Measurements from ENCODE around the gene DTNB.
"Not testable (repeated sequence)": the region's sequence is repeated elsewhere in the genome, so short reads cannot be mapped to it uniquely, and the experiment has no call there.

Gene DTNB

DNA sequence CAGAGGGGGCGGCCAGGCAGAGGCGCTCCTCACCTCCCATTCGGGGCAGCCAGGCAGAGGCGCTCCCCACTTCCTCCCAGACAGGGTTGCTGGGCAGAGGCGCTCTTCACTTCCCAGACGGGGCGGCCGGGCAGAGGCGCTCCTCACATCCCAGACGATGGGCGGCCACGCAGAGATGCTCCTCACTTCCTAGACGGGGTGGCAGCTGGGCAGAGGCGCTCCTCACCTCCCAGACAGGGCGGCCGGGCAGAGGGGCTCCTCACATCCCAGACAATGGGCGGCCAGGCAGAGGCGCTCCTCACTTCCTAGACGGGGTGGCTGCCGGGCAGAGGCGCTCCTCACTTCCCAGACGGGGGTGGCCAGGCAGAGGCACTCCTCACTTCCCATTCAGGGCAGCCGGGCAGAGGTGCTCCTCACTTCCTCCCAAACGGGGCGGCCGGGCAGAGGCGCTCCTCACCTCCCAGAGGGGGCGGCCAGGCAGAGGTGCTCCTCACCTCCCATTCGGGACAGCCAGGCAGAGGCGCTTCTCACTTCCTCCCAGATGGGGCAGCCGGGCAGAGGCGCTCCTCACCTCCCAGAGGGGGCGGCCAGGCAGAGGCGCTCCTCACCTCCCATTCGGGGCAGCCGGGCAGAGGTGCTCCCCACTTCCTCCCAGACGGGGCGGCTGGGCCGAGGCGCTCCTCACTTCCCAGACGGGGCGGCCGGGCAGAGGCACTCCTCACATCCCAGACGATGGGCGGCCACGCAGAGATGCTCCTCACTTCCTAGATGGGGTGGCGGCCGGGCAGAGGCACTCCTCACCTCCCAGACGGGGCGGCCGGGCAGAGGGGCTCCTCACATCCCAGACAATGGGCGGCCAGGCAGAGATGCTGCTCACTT lies 137.7 kb downstream of the DTNB start:
- not testable (repeated sequence) for DNase-seq

DNA sequence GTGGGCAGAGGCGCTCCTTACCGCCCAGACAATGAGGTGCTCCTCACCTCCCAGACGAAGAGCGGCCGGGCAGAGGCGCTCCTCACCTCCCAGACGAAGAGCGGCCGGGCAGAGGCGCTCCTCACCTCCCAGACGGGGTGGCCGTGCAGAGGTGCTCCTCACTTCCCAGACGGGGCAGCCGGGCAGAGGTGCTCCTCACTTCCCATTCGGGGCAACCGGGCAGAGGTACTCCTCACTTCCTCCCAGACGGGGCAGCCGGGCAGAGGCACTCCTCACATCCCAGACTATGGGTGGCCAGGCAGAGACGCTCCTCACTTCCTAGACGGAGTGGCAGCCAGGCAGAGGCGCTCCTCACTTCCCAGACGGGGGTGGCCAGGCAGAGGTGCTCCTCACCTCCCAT lies 138.4 kb downstream of the DTNB start:
- DNase-seq: not testable (repeated sequence)

DNA sequence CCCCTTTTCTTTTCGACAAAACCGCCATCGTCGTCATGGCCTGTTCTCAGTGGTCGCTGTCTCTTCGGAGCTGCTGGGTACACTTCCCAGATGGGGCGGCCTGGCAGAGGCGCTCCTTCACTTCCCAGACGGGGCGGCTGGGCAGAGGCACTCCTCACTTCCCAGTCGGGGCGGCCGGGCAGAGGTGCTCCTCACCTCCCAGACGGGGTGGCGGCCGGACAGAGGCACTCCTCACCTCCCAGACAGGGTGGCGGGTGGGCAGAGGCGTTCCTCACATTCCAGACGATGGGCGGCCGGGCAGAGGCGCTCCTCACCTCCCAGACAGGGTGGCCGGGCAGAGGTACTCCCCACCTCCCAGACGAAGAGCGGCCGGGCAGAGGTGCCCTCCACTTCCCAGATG lies 138.9 kb downstream of the DTNB start:
- DNase-seq: no peak

DNA sequence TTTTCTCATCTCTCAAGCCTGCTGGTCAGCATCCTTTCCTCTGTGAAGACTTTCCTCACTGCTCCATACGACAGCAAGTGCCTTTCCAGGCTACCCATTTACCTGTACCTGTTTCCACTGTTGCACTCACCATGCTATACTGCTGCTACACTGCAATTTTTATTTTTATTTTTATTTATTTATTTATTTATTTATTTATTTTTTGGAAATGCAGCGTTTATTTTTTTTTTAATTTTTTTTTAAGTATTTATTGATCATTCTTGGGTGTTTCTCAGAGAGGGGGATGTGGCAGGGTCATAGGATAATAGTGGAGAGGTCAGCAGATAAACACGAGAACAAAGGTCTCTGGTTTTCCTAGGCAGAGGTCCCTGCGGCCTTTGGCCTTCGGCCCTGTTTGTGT lies 139.6 kb downstream of the DTNB start:
- DNase-seq: not testable (repeated sequence)

DNA sequence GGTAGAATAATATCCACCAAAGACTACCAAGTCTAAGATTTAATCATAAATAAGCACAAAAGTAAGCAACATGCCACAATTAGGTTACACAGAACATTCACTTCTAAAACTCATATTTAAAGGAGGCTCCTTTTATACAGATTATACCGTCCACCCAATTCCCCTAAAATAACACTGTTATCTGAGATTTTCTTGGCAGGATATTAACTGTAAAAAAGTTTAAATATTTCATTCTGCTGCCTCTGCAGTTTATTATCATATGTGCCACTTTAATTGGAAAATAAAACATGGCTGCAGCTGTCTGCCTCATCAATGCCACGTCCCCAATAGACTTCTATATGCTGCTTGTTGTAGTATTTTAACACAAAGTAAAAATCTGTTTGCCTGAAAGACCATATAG lies 140.9 kb downstream of the DTNB start:
- DNase-seq: no peak

DNA sequence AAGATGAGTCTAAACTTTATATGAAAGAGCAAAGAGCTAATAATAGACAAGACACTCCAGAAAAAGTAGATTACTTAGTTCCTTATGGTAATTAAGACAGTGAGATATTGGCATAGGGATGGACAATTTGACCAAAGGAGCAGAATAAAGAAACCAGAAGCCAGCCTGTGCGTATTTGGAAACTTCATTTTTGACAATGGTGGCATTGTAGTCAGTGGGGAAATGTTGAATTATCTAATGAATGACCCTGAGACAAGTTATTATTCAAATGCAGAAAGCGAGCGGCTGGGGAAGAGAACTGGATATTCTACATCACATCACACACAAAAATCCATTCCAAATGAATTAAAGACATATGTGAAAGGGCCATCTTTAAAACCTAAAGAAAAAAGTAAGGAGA lies 144.3 kb downstream of the DTNB start:
- DNase-seq: no peak

DNA sequence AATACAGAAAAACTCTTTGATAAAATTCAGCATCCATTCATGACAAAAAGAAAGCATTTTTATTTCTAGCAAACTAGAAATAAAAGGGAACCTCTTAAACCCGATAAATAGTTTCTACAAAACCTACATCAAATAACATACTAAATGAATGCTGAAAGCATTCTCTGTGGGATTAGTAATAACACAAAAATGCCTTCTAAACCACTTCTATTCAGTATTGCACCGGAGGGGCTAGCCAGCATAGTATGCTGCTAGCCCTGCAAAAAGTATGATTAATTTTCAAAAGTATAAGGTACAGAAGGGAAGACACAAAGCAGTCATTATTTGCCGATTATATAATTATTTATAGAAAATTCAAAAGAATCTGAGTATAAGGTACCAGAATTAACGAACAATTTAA lies 145.2 kb downstream of the DTNB start:
- no peak for DNase-seq

DNA sequence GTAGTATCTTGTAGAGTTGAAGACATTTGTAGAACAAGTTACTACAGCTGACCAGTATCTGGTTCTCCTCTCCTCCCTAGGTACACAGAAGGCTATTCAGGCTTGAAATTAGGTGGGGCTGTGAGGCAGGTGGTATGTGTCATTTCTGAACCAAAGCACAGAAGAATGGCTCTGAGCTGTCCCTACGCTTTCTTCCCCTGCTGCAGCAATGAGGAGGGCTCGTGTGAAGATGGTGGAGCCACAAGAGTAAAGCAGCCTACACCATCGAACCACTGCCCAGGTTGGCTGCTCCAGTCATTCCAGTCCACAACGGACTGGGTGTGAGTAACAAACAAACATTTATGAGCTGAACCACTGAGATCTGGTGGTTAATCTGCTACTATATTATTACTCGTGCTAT lies 148.9 kb downstream of the DTNB start:
- no peak for DNase-seq

DNA sequence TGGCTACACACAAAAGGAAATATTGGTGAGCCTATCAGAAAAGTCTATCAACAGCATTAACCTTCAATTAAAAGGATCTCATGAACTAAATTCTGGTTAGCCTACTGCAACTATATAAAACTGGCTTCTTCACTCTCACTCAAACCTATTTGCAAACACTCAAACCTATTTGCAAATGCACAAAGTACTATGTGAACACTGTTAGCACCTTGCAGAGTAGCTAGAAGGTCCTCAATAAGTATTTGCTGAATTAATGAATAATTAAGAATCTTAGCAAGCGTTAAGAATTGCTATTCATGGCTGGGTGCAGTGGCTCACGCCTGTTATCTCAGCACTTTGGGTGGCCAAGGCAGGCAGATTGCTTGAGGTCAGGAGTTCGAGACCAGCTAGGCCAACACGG lies 150.3 kb downstream of the DTNB start:
- no peak for DNase-seq

DNA sequence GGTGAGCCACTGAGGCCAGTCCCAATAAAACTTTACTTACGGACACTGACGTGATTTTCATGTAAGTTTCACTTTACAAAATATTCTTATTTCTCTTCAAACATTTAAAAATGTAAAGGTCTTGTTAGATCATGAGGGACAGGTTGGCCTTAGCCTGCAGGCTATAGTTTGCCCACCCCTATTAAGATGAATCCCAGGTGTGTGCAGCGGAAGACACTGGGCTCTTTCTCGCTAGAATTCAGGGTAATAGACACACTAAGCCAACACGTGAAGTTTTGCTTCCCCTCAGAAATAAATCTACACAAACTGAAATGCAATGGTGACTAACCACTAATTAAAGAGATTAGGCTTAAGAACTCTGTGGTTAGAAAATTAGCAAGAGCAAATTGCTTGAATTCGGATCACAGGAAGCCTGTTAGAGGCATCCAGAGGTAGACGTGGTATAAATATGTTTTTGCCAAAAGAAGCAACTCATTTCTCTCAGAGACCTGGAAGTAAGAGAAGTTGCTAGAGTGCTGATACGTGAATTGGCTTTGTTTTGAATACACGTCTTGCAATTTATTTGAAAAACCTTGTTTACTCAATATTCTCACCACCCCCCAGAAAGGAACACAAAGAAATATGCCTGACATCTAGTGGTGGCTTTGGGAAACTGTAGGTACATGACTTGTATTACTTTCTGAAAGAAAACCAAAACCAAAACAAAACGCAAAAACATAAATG lies 151.6 kb downstream of the DTNB start:
- no peak for DNase-seq

DNA sequence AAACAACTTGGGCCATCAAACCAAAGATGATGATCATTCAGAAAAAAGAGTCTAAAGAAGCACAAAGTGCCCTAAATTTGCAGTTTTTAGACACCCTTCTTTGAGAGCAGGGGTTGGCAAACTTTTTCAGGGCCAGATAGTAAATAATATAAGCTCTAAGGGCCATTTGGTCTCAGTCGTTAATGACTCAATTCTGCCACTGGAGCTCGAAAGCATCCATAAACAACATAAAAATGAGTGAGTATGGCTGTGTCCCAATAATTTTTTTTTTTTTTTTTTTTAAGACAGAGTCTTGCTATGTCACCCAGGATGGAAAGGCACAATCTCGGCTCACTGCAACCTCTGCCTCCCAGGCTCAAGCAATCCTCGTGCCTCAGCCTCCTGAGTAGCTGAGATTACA lies 152.3 kb downstream of the DTNB start:
- DNase-seq: no peak

DNA sequence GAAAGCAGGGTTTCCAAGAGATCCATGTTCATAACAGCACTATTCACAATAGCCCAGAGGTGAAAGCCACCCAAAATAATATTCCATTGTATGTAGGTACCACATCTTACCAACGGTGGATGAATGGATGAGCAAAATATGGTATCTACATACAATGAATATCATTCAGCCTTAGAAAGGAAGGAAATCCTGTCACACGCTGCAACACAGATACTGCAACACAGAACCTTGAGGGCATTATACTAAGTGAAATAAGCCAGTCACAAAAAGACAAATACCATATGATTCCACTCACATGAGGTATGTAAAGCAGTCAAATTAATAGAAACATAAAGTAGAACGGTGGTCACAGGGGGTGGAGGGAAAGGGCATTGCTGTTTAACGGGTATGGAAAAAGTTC lies 155.7 kb downstream of the DTNB start:
- DNase-seq: no peak

DNA sequence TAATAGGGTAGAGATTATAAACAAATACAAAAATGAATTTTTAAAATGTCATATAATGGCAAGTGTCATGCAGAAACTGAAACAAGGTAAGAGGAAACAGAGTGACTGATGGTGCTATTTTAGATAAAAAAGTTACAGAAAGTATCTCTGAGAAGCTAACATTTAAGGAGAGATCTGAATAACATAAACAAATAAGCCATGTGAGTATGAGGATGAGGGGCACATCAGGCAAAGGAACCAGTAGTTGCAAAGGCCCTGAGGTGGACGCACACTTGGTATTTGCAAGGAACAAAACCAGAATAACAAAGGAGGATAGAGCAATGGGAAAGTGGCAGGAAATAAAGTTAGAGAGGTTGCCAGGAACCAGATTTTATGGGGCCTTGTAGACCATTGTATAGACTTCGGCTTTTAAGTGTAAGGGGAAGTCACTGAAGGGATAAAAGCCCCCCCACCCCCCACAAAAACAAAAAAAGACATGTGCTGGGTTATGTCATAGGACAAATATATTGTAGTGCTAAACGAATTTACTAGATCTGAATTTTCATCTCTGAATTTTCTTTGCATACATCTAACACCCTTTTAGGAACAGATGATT lies 159.2 kb downstream of the DTNB start:
- DNase-seq: no peak

DNA sequence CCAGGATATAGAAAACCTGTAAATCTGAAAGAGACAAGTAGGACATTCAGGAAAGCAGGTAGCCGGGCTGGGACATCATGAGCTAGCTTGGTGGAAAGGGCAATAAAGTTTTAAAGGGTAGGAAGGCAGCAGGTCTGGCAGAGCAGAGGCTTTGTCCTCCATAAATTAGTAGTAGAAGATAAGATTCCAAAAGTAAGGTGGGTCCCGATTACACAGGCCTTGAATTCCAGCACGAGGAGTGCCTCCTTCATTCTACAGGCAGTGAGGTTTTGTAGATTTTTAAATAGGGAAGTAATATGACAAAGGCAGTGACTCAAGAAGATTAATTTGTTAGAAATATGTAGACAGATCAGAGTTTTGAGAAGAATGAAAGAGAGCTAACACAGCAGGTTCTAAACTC lies 160.7 kb downstream of the DTNB start:
- no peak for DNase-seq

DNA sequence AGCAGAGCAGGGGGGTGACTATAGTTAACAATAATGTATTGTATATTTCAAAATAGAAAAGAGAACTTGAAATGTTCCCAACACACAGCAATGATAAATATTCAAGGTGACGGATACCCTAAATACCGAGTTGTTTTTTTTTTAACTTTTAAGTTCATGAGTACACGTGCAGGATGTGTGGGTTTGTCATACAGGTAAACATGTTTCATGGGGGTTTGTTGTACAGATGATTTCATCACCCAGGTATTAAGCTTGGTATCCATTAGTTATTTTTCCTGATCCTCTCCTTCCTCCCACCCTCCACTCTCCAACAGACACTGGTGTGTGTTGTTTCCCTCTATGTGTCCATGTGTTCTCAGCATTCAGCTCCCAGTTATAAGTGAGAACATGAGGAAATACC lies 167.2 kb downstream of the DTNB start:
- DNase-seq: no peak

DNA sequence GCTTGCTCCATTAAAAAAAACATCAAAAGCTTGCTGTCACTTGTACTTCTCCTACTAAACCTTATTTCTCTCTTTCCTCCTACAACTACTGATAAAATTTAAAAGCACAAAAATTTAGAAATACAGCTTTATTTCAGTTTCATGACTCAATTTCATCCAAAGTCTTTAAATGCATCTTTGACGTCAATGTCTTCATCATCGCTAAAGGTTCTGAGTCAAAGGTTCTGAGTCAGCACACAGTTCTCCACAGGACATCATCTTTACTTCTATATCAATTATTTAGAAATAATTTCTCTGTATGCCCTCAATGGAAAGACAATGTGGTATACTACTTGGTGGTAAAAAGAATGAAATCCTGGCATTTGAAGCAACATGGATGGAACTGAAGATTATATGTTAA lies 167.8 kb downstream of the DTNB start:
- DNase-seq: no peak

DNA sequence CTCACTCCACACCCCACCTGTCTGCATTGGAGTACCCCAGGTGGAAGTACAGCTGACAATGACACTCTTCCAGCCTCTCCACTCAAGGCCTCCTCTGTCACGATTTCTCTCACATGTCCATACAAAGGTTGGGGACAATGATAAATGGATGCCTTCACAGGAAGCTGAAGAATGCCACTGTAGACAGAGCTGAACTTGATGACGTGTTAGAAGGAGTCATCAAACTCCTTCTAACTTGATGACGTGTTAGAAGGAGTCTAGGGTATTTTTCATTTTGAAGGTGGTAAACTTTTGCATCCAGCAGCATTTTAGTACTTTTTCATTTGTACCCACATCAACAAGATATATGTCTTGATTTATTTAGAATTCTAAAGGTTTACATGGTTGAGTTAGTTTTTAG lies 168.2 kb downstream of the DTNB start:
- DNase-seq: no peak

DNA sequence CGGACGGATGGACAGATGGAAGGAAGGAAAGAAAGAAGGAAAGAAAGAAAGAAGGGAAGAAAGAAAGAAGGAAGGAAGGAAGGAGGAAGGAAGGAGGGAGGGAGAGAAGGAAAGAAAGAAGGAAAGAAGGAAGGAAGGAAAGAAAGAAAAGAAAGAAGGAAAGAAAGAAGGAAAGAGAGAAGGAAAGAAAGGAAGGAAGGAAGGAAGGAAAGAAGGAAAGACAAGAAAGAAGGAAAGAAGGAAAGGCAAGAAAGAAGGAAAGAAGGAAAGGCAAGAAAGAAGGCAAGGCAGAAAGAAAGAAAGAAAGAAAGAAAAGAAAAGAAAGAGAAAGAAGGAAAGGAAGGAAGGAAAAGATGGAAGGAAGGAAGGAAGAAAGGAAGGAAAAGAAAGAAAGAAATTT lies 169.1 kb downstream of the DTNB start:
- no peak for DNase-seq

DNA sequence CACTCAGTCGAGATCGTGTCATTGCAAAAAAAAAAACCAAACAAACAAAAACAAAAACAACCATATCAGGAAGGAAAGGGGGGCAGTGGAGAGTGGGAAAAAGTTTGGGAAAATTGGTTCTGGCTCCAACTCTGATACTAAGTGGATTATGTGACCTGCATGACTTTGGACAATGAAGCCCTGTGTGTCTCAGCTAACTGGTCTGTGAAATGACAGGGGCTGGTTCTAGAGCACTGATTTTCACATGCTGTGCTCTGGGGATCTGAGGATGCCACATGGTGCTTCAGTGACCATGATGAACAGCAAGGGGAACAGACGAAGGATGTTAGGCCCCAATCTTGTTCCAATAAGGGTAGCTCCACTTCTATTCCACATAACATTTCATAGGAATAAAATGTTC lies 174.2 kb downstream of the DTNB start:
- no peak for DNase-seq

DNA sequence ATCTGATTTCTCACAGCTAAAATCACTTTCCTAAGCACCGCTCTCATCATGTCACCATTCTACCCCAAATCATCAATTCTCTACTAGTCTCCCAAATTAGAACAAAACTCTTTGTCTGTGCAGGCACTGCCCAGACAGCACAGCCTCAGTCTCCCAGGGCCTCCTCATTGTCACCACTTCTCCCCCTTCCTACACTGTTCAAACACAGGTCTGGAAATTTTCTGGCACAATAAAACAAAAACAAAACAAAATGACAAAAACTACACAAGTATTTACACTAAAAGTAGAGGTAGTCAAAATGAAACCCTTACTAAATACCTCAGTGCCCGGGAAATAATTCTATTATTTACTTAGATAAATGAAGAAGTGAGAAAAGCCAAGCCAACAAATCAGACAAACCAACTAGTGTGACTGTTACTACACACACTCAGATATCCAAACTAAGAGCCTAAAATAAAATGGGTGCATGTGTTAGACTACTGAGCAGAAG lies 175.4 kb downstream of the DTNB start:
- no peak for DNase-seq

DNA sequence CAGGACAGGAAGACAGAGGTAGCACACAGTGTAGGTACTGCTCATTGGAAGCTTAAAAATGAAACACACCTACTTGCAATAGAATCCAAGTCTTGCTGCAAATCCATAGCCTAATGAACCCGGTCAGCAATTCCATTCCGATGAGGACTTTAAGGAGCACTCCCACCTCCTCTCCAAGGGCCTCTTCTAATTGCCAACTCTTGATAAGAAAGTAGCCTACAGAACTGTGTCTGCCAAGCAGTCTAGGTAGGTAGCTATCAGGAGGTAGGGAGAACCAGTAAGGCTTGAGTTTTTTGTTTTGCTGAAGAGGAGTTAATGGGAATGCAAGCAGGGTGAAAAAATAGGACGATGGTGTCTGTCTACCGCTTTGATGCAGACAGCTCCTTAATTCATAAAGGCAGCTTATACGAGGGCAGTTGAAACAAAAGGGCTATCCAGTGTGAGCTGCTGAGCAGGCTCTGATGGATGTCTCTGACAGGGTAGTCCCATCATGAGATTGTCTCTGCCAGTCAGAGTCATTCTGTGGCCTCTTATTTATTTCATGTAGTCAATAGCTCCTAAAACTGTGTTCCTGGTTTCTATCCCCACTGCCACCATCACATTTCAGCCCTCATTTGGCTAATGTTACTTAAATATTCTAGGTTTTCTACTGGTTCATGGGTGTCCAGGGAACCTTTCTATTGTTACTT lies 176.0 kb downstream of the DTNB start:
- DNase-seq: no peak

DNA sequence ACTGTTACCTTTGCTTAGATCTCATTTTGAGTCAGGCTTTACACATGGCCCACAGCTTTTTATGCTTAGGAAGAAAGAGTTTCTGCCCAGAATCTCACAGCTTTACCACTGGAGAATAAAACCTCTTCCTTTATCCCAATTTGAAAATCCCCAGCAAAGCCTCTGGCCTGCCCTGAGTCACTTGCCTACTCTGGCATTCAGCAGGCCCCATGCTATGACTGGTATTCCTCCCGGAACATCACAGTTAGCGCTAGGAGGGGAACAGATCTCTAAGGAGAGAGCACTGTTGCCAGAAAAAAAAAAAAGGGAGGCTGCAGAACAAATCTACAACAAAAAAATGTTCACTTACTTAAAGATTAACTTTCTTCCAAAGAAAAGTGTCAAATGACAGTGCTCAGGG lies 178.8 kb downstream of the DTNB start:
- no peak for DNase-seq

DNA sequence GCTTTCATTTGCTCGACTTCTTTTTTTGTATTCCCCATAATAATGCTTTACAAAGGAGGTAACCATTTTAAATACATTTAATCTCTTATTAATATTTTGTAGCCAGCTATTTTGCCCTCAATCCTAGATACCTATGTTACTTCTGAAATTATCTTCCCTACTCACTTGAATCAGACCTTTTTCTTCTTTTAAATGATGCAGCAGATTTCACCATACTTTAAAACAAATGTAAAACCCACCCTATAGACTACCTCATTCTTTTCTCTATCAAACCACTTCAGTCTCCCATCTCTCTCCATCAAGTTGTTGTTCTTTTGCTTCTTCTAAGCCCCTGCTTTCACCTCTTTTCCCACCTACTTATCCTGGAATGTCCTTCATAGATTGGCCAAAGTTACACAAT lies 180.2 kb downstream of the DTNB start:
- no peak for DNase-seq

All from activated CD8-positive, alpha-beta memory T cell treated with anti-CD3 and anti-CD28 coated beads, Interleukin-2, amount 50 U/mL, for 48 hours (primary cell).